Testis (tissue), 2 donors: Measurements from ENCODE around the gene LAMTOR3.

Source experiments
- POLR2A ChIP-seq: fragments of 450-650 bp; IDR thresholded peaks from one replicate; pipeline ENCODE4 v1.6.1; 2017; ENCODE audit warnings: antibody characterized with exemption, mild to moderate bottlenecking, moderate library complexity
- TF ChIP-seq, protein P1 (sequence below), 3 experiments: fragments of 450-650 bp in 2 of 3; fragments of 200-600 bp in 1 of 3; sonication (generic) in 1 of 3; IDR thresholded peaks; one replicate each; pipeline ENCODE4 v1.5.1; 2016 to 2019; ENCODE audit warnings: antibody characterized with exemption in 3 of 3, mild to moderate bottlenecking in 2 of 3, moderate library complexity in 1 of 3

DNA sequence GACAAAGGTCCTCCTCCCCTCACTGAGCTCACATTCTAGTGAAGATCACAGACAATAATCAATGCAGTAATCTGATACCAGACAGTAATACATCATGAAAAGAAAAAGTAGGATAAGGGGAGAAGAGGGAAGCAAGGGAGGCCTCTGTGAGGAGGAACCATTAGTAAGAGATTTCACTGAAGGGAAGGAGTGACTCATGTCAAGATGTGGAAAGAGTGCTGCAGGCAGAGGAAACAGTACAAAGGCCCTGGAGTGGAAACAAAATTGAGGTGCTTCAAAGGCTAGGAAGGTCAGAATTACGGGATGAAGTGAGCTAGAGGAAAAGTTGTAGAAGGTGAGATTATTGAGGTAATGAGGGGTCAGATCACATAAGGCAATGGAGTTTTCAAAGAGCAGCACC is 38.1 kb downstream of the LAMTOR3 start:
- TF ChIP-seq POLR2A = no peak
- TF ChIP-seq, protein P1, sequence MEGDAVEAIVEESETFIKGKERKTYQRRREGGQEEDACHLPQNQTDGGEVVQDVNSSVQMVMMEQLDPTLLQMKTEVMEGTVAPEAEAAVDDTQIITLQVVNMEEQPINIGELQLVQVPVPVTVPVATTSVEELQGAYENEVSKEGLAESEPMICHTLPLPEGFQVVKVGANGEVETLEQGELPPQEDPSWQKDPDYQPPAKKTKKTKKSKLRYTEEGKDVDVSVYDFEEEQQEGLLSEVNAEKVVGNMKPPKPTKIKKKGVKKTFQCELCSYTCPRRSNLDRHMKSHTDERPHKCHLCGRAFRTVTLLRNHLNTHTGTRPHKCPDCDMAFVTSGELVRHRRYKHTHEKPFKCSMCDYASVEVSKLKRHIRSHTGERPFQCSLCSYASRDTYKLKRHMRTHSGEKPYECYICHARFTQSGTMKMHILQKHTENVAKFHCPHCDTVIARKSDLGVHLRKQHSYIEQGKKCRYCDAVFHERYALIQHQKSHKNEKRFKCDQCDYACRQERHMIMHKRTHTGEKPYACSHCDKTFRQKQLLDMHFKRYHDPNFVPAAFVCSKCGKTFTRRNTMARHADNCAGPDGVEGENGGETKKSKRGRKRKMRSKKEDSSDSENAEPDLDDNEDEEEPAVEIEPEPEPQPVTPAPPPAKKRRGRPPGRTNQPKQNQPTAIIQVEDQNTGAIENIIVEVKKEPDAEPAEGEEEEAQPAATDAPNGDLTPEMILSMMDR (IDR thresholded peaks at IDR 0.05) = no peak
